Measurements from ENCODE around the gene RPL3. TPM values are rescaled to one million over a fixed set of nuclear protein-coding genes. Genes with fewer than 3 reads are reported as not detected.

Gene RPL3
- total and polyA plus RNA-seq, 2 experiments from 2014 or later: 1,044 to 2,461 TPM

DNA sequence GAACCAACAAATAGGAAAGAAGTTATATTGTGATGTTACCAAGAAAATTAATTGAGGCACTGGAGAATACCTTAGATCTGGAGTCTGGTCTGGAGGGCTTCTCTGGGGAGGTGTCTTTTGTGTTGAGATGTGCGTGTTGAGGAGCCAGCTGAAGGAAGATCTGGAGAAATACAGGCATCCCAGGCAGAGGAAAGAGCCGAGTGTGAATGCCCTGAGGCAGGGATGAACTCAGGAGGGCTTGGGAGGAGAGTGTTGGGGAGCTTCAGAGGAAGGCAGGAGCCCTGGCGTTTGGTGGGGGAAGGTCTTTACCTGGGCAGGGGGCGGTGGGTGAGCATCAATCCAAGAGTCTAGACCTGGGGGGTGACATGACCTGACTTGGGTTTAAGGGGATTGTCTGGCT lies 43.5 kb upstream of the RPL3 start:
- no peaks in the 10 kb centered on the region for H3K36me3 ChIP-seq (replicated peaks; ENCODE audit: insufficient read depth, low read depth)

GRCh38 chr22:39362271-39362670 lies 42.8 kb upstream of the RPL3 start:
- peaks cover 34% of the 10 kb centered on the region for H3K4me1 ChIP-seq (ENCODE audit: insufficient read depth)
- H3K4me3 ChIP-seq: no peak overlapping the region
- H3K27ac ChIP-seq: no peak overlapping the region
- H3K79me2 ChIP-seq: peaks cover 30% of the 10 kb centered on the region
- H3K4me2 ChIP-seq: no peak overlapping the region
- H3K27me3 ChIP-seq: no peaks in the 10 kb centered on the region
- no peak for DNase-seq (ENCODE audit: low spot score)
- no peaks in the 10 kb centered on the region for H3K9me2 ChIP-seq (replicated peaks; ENCODE audit: insufficient read depth)
- H3K36me3 ChIP-seq (replicated peaks; ENCODE audit: insufficient read depth, low read depth): no peaks in the 10 kb centered on the region
- no peaks in the 10 kb centered on the region for H3K9me3 ChIP-seq (ENCODE audit: low read depth)
- WGBS (ENCODE audit: low lambda C conversion rate, missing lambda C conversion rate): 59% methylated on average over 11 of the region's 11 CpGs
- TF ChIP-seq EZH2phosphoT487 (IDR thresholded peaks at IDR 0.05; ENCODE audit: low read depth, severe bottlenecking, unreplicated experiment): no peak
- TF ChIP-seq, protein P1, sequence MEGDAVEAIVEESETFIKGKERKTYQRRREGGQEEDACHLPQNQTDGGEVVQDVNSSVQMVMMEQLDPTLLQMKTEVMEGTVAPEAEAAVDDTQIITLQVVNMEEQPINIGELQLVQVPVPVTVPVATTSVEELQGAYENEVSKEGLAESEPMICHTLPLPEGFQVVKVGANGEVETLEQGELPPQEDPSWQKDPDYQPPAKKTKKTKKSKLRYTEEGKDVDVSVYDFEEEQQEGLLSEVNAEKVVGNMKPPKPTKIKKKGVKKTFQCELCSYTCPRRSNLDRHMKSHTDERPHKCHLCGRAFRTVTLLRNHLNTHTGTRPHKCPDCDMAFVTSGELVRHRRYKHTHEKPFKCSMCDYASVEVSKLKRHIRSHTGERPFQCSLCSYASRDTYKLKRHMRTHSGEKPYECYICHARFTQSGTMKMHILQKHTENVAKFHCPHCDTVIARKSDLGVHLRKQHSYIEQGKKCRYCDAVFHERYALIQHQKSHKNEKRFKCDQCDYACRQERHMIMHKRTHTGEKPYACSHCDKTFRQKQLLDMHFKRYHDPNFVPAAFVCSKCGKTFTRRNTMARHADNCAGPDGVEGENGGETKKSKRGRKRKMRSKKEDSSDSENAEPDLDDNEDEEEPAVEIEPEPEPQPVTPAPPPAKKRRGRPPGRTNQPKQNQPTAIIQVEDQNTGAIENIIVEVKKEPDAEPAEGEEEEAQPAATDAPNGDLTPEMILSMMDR (IDR thresholded peaks at IDR 0.05; ENCODE audit: poor library complexity): no peak
- no peak for TF ChIP-seq EZH2 (IDR thresholded peaks at IDR 0.05; ENCODE audit: borderline replicate concordance)
- no peak overlapping the region for H2AFZ ChIP-seq
- H4K20me1 ChIP-seq (ENCODE audit: insufficient read depth, poor library complexity, severe bottlenecking): no peaks in the 10 kb centered on the region

More for the DNA sequence above, 43.5 kb upstream of the RPL3 start:
- Histone ChIP-seq H3K4me2 (no peak overlapping the region), H3K4me1 (ENCODE audit: insufficient read depth) (peaks cover 34% of the 10 kb centered on the region), H3K27ac (peak overlapping the region; percentile 52), H3K27me3 (no peaks in the 10 kb centered on the region), H3K4me3 (no peak overlapping the region), H3K79me2 (peaks cover 32% of the 10 kb centered on the region), H2AFZ (no peak overlapping the region), H4K20me1 (ENCODE audit: insufficient read depth, poor library complexity, severe bottlenecking) (no peaks in the 10 kb centered on the region), H3K9me2 (replicated peaks; ENCODE audit: insufficient read depth) (no peaks in the 10 kb centered on the region), H3K9me3 (ENCODE audit: low read depth) (no peaks in the 10 kb centered on the region)
- TF ChIP-seq, protein P1 (IDR thresholded peaks at IDR 0.05; ENCODE audit: poor library complexity): no peak
- no peak for TF ChIP-seq EZH2phosphoT487 (IDR thresholded peaks at IDR 0.05; ENCODE audit: low read depth, severe bottlenecking, unreplicated experiment)
- 74% methylated on average over 4 of the region's 4 CpGs for WGBS (ENCODE audit: low lambda C conversion rate, missing lambda C conversion rate)
- DNase-seq (ENCODE audit: low spot score): no peak

DNA sequence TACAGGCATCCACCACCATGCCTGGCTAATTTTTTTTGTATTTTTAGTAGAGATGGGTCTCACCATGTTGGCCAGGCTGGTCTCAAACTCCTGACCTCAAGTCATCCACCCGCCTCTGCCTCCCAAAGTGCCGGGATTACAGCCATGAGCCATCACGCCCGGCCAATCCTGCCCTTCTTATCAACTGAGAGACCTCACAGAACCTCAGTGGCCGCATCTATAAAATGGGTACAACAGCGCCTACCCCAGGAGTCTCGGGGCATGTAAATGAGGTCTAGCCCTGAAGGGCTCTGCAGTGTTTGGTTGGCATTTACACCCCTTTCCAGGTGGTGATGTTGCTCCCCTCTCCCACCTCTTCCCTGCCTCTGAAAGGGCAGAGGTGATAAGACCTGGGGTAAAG lies 42.1 kb upstream of the RPL3 start:
- no peaks in the 10 kb centered on the region for H3K27me3 ChIP-seq
- peaks cover 31% of the 10 kb centered on the region for H3K4me1 ChIP-seq (ENCODE audit: insufficient read depth)
- no peaks in the 10 kb centered on the region for H3K9me2 ChIP-seq (replicated peaks; ENCODE audit: insufficient read depth)
- H2AFZ ChIP-seq: no peak overlapping the region
- H3K9me3 ChIP-seq (ENCODE audit: low read depth): no peaks in the 10 kb centered on the region
- no peak overlapping the region for H3K27ac ChIP-seq
- H4K20me1 ChIP-seq (ENCODE audit: insufficient read depth, poor library complexity, severe bottlenecking): no peaks in the 10 kb centered on the region
- TF ChIP-seq EZH2phosphoT487 (IDR thresholded peaks at IDR 0.05; ENCODE audit: low read depth, severe bottlenecking, unreplicated experiment) (no peak), EZH2 (IDR thresholded peaks at IDR 0.05; ENCODE audit: borderline replicate concordance) (no peak)
- TF ChIP-seq, protein P1 (IDR thresholded peaks at IDR 0.05; ENCODE audit: poor library complexity): no peak
- no peaks in the 10 kb centered on the region for H3K36me3 ChIP-seq (replicated peaks; ENCODE audit: insufficient read depth, low read depth)
- WGBS (ENCODE audit: low lambda C conversion rate, missing lambda C conversion rate): 94% methylated on average over 7 of the region's 7 CpGs
- H3K4me3 ChIP-seq: no peak overlapping the region
- H3K79me2 ChIP-seq: peaks cover 30% of the 10 kb centered on the region
- DNase-seq (ENCODE audit: low spot score): no peak
- no peak overlapping the region for H3K4me2 ChIP-seq
